Fibroblast of lung (primary cell): Measurements from ENCODE around the gene OTC. TPM values are rescaled to one million over a fixed set of nuclear protein-coding genes. Genes with fewer than 3 reads are reported as not detected.

Source experiments
- DNase-seq, 2 donors: peaks; one replicate each; pipeline versions ENCODE4 v3.0.0 to v3.0.0-alpha.2; 2010; ENCODE audit warnings: low read depth in 2 of 2
- H2AFZ ChIP-seq: 2 replicates; pipeline ENCODE4 v1.5.1; 2012; ENCODE audit warnings: low read length, control low read depth, inconsistent platforms
- H3K27ac ChIP-seq: 2 replicates; pipeline ENCODE4 v1.5.1; 2011; ENCODE audit warnings: low read length, control low read depth; ENCODE audit not compliant: insufficient read depth
- H3K27me3 ChIP-seq: 2 replicates; pipeline ENCODE4 v1.5.1; 2011; ENCODE audit warnings: mild to moderate bottlenecking, low read length; ENCODE audit not compliant: control insufficient read depth, insufficient read depth
- H3K36me3 ChIP-seq: 2 replicates; pipeline ENCODE4 v1.5.1; 2011; ENCODE audit warnings: low read length; ENCODE audit not compliant: control insufficient read depth, insufficient read depth
- H3K4me1 ChIP-seq: 2 replicates; pipeline ENCODE4 v1.5.1; 2011; ENCODE audit warnings: low read length; ENCODE audit not compliant: control insufficient read depth, insufficient read depth; ENCODE audit errors: extremely low read depth
- H3K4me2 ChIP-seq: 2 replicates; pipeline ENCODE4 v1.5.1; 2011; ENCODE audit warnings: low read length, control low read depth; ENCODE audit not compliant: insufficient read depth; ENCODE audit errors: extremely low read depth
- H3K4me3 ChIP-seq, 4 experiments: fragments of 200-600 bp in 1 of 4; sonication (generic) in 1 of 4; replicated peaks in 1 of 4; 2 replicates each; pipeline ENCODE4 v1.5.1; 2011 to 2016; ENCODE audit warnings: low read length in 4 of 4, low read depth in 3 of 4, mild to moderate bottlenecking in 3 of 4, control low read depth in 2 of 4, inconsistent platforms in 1 of 4, mixed read lengths in 1 of 4; ENCODE audit not compliant: insufficient read depth in 1 of 4; ENCODE audit errors: control extremely low read depth in 1 of 4
- H3K79me2 ChIP-seq: 2 replicates; pipeline ENCODE4 v1.5.1; 2012; ENCODE audit warnings: mild to moderate bottlenecking, low read length, inconsistent platforms; ENCODE audit not compliant: control insufficient read depth, insufficient read depth
- H3K9ac ChIP-seq: 2 replicates; pipeline ENCODE4 v1.5.1; 2011; ENCODE audit warnings: mild to moderate bottlenecking, low read length, control low read depth; ENCODE audit not compliant: insufficient read depth
- H3K9me3 ChIP-seq: 2 replicates; pipeline ENCODE4 v1.5.1; 2012; ENCODE audit warnings: low read depth, low read length; ENCODE audit not compliant: control insufficient read depth, insufficient read depth
- H4K20me1 ChIP-seq: 2 replicates; pipeline ENCODE4 v1.5.1; 2011; ENCODE audit warnings: low read length; ENCODE audit not compliant: control insufficient read depth, insufficient read depth; ENCODE audit errors: extremely low read depth
- EZH2 ChIP-seq: IDR thresholded peaks from 2 replicates; pipeline ENCODE4 v1.5.1; 2012; ENCODE audit warnings: low read length, control low read depth, mild to moderate bottlenecking; ENCODE audit errors: missing control alignments
- polyA minus RNA-seq: library from RNA; depleted of rRNA, polyadenylated mRNA; stranded (reverse); fragments of >200 nt; gene quantifications from 2 replicates; pipeline ENCODE4 v1.2.3, GENCODE V29; 2011; ENCODE audit warnings: low replicate concordance
- polyA plus RNA-seq, 2 donors: library from polyadenylated mRNA; depleted of rRNA in 1 of 2; stranded (reverse) in 1 of 2; unstranded in 1 of 2; fragments of >200 nt; gene quantifications; 2 replicates each; pipeline ENCODE4 v1.2.1, GENCODE V29; 2011 to 2012; ENCODE audit warnings: missing spikeins in 1 of 2
- total RNA-seq: library from RNA; depleted of rRNA; stranded (reverse); fragments of >200 nt; gene quantifications from 2 replicates; pipeline ENCODE4 v1.2.1, GENCODE V29; 2014
- TF ChIP-seq, protein P1 (sequence below), 2 donors: IDR thresholded peaks in 1 of 2; conservative IDR thresholded peaks in 1 of 2; 1 replicate in 1 of 2; 2 replicates in 1 of 2; pipeline ENCODE4 v1.5.1; 2011 to 2012; ENCODE audit warnings: low read length in 2 of 2, control low read depth in 1 of 2, inconsistent platforms in 1 of 2, low read depth in 1 of 2, mild to moderate bottlenecking in 1 of 2

The OTC gene
- not detected in 2 replicates for total RNA-seq
- not detected in 2 replicates for polyA plus RNA-seq
- not detected in 2 replicates for polyA plus RNA-seq (2012)
- not detected in 2 replicates for polyA minus RNA-seq

- Histone ChIP-seq H3K27ac (no peak within 1 kb of the TSS), H3K79me2 (no peaks in the 10 kb centered on the region), H3K9me3 (no peaks in the 10 kb centered on the region), H2AFZ (no peak within 1 kb of the TSS), H4K20me1 (no peaks in the 10 kb centered on the region), H3K4me2 (no peak within 1 kb of the TSS), H3K27me3 (no peaks in the 10 kb centered on the region), H3K4me1 (no peaks in the 10 kb centered on the region), H3K9ac (no peak within 1 kb of the TSS), H3K36me3 (no peaks in the 10 kb centered on the region), H3K4me3 (no peak within 1 kb of the TSS)
- TF ChIP-seq, protein P1, sequence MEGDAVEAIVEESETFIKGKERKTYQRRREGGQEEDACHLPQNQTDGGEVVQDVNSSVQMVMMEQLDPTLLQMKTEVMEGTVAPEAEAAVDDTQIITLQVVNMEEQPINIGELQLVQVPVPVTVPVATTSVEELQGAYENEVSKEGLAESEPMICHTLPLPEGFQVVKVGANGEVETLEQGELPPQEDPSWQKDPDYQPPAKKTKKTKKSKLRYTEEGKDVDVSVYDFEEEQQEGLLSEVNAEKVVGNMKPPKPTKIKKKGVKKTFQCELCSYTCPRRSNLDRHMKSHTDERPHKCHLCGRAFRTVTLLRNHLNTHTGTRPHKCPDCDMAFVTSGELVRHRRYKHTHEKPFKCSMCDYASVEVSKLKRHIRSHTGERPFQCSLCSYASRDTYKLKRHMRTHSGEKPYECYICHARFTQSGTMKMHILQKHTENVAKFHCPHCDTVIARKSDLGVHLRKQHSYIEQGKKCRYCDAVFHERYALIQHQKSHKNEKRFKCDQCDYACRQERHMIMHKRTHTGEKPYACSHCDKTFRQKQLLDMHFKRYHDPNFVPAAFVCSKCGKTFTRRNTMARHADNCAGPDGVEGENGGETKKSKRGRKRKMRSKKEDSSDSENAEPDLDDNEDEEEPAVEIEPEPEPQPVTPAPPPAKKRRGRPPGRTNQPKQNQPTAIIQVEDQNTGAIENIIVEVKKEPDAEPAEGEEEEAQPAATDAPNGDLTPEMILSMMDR (conservative IDR thresholded peaks at IDR 0.05 in 1 of 2, IDR thresholded peaks at IDR 0.05 in 1 of 2; ENCODE audit: low read depth in 1 of 2, low read length in 2 of 2), result no peak
- no peak for TF ChIP-seq EZH2
- no peak for DNase-seq
These were observed at the start of gene OTC for GRCh38 chrX:38352362-38352761. Gene OTC (plus strand): TSS chrX:38352604. CDS start chrX:38352697, 93 bp downstream.

DNA sequence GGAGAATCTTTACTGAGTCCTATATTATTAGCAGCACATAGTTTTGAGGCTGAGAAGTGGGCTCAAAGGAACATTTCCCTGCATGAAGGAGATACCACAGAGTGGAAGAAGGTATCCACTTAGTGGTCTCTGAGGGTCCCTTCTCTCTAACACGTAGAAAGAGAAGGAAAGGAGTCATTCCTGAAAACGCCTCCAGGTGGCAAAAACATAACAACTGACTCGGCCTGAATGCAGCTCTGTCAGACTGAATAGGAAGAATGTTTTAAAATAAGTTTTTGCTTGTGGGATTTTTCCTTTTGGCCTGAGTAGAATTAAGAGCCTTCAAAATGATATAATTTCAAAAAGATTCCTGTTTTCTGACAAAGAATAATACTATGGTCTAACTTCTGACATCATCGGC, 48.4 kb upstream of the OTC start:
- peak in 1 of 2 donors; percentile 19 for DNase-seq
- Histone ChIP-seq H3K9ac (no peak overlapping the region), H3K4me3 (no peak overlapping the region), H3K36me3 (no peaks in the 10 kb centered on the region), H3K27me3 (no peaks in the 10 kb centered on the region), H3K9me3 (no peaks in the 10 kb centered on the region), H3K4me2 (no peak overlapping the region), H4K20me1 (no peaks in the 10 kb centered on the region), H3K27ac (no peak overlapping the region), H3K79me2 (no peaks in the 10 kb centered on the region), H3K4me1 (no peaks in the 10 kb centered on the region), H2AFZ (no peak overlapping the region)
- TF ChIP-seq, protein P1 (conservative IDR thresholded peaks at IDR 0.05 in 1 of 2, IDR thresholded peaks at IDR 0.05 in 1 of 2; ENCODE audit: low read depth in 1 of 2, low read length in 2 of 2), result peak in 1 of 2 donors; percentile 19
- TF ChIP-seq EZH2, result no peak

DNA sequence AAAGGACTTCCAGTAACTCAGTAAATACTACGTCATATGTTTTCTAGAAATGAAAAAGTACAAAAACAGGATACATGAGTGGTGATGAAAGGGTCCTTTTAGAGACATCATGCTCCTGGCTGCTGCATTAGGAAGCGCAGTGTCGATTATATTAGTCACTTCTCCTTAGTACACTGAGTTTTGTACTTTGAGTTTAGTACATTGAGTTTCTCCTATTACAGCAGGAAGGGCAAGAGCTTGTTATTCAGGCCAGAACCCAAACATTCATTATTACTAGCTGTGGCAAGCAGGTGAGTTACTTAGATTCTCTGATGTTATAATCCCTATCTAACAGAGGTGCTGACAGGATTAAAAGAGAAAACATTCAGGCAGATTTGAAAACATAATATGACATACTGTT, 46.4 kb upstream of the OTC start:
- no peak overlapping the region for H3K27ac ChIP-seq
- DNase-seq, result peak in 1 of 2 donors; percentile 75

More for the DNA sequence above, 46.4 kb upstream of the OTC start:
- no peaks in the 10 kb centered on the region for H4K20me1 ChIP-seq
- TF ChIP-seq, protein P1 (conservative IDR thresholded peaks at IDR 0.05 in 1 of 2, IDR thresholded peaks at IDR 0.05 in 1 of 2; ENCODE audit: low read depth in 1 of 2, low read length in 2 of 2), result peak in 1 of 2 donors; percentile 35
- TF ChIP-seq EZH2, result no peak
- H3K27me3 ChIP-seq, result no peaks in the 10 kb centered on the region
- H3K4me3 ChIP-seq, result no peak overlapping the region
- H3K4me1 ChIP-seq, result no peaks in the 10 kb centered on the region
- no peaks in the 10 kb centered on the region for H3K9me3 ChIP-seq
- H3K36me3 ChIP-seq, result no peaks in the 10 kb centered on the region
- H3K9ac ChIP-seq, result no peak overlapping the region
- H2AFZ ChIP-seq, result no peak overlapping the region
- H3K4me2 ChIP-seq, result no peak overlapping the region
- H3K79me2 ChIP-seq, result no peaks in the 10 kb centered on the region
